Stimulated activated CD4-positive, alpha-beta T cell treated with anti-CD3 and anti-CD28 coated beads, Interleukin-15, amount 100 ng/mL, for 1 hour (primary cell): ENCODE results near the gene PLXNA4.

Experiments
- DNase-seq, 2 donors: peaks; one replicate each; pipeline ENCODE4 v3.0.0-alpha.2; 2020; ENCODE audit warnings: low read depth in 1 of 2, low spot score in 1 of 2

The PLXNA4 gene

DNA sequence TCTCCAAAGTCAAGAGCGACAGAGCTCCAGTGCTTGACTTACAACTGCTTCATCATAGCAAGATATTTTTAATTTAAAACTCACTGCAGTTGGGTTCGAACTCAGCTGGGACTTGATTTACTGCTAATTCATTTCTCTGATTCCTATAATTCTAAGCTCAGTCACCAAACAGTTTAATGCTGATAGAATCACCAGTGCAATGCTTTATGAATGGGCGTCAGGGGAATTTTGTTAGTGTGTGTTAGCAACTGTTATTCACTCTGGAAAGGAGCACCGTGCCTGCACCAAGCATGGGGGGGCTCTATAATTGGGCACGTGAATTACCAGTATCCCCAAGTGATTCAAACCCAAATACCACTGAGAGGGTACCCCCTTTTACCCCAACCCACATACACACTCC, 10.4 kb downstream of the PLXNA4 start:
- DNase-seq, result no peak

DNA sequence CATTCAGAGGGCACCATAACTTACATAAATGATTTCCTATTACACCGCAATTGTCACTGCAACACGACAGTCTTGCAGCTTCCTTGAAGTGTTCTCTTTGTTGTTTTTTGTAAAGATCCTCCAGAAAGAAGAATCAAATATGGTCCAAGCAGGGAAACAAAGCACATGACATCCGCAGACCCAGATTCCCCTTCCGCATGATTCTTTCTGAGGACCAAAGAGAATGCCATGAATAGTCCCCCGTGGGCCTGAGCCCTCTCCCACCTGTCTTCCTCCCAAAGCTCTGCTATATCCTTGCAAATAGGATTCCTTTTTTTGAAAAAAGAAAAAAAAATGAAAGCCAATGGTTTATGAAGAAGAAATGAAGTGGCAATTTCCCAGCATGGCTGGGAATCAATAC, 10.8 kb downstream of the PLXNA4 start:
- DNase-seq, result no peak

DNA sequence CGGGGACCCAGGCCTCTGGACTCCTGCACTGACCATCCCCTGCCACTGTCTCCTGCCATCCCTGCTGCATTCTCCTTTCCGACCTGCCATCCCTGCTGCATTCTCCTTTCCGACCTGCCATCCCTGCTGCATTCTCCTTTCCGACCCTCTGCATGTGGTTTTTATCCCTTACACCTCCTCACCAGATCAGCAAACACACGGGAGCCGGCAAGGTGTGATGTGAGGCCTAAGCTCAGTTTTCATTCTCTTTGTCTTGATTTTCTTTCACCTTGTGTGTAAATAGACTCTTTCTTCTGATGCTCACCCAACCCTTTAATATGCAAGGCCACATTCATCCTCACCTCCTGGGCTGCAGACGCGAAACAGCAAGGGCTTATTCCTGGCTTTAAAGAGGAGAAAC, 11.4 kb downstream of the PLXNA4 start:
- no peak for DNase-seq

DNA sequence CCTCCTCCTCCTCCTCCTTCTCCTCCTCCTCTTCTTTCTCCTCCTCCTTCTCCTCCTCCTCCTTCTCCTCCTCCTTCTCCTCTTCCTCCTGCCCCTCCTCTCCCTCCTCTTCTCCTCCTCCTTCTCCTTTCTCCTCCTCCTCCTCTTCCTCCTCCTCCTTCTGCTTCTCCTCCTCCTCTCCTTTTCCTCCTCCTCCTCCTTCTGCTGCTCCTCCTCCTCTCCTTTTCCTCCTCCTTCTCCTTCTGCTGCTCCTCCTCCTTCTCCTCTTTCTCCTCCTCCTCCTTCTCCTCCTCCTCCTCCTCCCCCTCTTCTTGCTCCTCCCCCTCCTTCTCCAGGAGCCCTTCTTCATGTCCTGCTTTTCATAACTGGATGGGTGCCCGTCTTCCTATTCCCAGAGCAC, 12.2 kb downstream of the PLXNA4 start:
- no peak for DNase-seq

DNA sequence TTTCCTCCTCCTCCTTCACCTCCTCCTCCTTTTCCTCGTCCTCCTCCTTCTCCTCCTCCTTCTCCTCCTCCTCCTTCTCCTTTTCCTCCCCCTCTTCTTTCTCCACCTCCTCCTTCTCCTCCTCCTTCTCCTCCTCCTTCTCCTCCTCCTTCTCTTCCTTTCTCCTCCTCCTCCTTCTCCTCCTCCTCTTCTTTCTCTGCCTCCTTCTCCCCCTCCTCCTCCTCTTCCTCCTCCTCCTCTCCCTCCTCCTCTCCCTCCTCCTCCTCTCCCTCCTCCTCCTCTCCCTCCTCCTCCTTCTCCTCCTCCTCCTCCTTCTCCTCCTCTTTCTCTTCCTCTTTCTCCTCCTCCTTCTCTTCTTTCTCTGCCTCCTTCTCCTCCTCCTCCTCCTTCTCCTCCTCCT, 13.6 kb downstream of the PLXNA4 start:
- no peak for DNase-seq

DNA sequence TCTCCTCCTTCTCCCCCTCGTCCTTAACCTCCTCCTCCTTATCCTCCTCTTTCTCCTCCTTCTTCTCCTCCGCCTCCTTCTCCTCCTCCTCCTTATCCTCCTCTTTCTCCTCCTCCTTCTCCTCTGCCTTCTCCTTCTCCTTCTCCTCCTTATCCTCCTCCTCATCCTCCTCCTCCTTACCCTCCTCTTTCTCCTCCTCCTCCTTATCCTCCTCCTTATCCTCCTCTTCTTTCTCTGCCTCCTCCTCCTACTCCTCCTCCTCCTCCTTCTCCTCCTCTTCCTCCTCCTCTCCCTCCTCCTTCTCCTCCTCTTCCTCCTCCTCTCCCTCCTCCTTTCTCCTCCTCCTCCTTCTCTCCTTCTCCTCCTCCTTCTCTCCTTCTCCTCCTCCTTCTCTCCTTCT, 14.5 kb downstream of the PLXNA4 start:
- DNase-seq, result no peak

DNA sequence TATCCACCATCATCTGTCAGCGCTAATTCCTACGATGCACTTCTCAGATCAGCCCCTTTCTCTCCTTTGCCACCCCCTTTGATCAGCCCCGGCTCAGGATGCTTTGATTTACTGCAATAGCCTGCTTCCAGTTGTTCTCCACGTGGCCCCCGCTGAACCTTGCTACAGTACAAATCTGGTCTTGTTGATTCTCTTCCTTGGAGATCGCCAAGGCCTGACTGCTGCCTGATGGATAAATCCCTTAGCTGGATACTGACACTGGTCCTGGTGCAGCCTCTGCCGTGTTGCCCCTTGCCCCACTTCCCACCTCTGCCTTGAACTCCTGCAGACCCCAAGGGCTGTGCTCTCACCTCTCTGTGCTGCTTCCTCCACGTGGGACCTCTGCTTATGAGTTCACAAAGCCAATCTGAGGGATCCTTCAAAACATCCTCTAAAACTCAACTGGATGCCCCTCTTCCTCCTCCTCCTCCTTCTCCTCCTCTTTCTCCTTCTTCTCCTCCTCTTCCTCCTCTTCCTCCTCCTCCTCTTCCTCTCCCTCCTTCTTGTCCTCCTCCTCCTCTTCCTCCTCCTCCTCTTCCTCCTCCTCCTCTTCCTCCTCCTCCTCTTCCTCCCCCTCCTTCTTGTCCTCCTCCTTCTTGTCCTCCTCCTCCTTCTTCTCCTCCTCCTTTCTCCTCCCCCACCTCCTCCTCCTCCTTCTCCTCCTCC, 15.3 kb downstream of the PLXNA4 start:
- no peak for DNase-seq

DNA sequence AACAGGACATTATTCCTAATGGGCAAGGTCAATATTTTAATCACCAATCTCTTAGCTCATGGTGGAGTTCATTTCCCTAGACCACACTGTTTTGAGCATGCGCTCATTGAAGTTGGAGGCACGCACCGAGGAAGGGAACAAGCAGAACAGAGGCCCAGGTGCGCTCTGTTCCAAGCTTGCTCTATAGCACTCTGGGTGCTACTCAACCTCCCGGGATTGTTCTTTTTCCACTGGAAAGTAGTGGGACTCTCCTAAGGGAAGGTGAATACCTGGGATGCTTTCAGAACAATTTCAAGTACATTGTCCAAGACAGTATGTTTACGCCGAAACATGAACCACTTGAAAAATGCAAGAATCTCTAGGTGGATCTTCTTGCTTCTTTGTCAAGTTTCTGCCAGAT, 16.2 kb downstream of the PLXNA4 start:
- no peak for DNase-seq

DNA sequence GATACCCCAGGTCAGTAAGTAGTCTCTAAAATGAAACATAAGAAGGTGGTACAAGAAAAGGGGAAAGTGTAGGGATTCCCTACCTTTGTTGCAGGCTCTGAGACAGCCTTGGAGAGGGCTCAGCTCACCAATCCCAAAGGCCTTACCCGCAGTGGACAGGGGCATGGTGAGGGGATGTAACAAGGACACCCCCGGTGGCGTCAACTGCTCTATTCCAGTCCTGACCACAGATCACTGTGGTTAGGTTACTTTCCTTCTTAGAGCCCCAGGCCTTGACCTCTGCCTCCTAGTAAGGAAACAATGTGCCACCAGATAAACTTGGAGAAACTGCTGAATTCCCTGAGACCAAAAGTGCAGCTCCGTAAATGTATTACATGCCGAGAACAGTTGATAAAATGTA, 17.5 kb downstream of the PLXNA4 start:
- DNase-seq, result no peak

DNA sequence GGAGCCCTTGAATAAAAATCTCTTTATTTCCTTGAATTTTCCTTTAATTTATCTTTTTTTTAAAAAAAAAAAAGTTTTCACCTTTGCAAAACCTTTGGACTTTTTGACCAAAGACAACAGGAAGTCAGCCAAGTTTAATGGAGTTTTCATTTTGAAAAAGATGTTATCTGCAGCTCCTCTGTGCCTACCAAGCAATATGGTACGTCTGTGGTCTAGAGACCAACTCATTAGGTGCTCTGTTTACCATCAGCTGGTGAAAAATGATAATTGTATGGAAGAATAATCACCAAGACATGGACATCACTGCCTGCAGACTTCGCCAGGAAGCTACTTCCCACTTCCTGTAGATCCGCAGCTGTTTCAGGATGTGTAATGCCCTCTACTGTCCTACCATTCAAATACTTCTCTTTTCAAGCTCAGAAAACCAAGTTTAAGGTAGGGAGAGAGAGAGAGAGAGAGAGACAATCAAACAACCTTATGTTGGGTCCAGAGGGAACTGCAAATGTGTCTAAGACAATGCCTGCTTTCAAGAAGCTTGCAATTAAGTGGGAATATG, 18.7 kb downstream of the PLXNA4 start:
- no peak for DNase-seq

DNA sequence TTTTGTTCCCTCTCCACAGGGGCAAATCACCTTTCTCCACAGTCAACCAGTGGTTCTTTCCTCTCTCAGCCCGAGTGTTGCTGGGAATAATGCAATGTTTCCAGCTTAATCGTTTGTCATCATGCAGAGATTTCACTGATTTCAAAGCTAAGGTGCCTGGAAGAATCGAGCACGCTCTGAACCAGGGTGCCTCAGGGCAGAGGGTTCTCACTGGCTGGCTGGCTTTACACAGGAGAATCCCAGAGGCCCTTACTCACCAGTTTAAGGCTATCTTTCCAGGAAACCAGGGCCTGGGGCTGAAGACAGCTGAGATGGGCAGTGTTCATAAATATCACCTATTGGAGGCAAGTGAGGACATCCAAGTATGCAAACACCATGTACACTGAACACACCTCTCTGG, 21.8 kb downstream of the PLXNA4 start:
- no peak for DNase-seq

DNA sequence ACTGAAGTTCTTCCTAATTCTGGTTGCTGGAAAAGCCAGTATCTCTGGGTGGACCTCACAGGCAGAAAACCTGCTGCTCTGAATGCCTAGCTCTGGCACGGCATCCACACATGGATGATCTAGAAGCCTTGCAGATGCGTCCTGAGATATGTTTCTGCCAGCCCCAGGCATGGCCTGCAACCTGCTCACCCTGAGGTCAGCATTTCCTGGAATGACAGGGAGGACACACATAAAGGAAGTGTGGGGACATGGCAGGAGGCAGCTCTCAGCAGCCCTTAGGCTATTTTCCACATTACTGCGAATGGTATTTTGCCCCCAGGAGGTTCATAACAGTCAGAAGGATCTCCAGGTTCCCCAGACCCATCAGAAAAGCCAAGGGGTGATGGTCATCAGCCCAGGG, 23.2 kb downstream of the PLXNA4 start:
- DNase-seq, result no peak

DNA sequence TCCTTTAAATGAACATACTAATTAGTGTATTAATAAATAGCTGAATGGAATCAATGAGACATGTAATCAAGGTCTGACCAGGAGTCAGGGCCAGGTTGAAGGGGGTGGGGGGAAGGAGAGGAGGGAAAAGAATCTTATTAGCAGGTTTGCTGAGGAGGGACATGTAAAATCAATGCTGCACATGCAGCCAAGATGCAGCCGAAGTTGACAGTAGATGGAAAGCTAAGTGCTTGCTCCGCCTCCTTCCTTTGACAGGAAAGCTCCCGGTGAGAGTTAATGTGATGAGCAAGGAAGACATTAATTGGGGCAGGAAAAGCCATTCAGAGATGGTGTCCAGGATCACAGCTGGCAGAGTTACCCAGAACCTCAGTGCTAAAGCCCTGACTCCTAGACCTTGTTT, 24.4 kb downstream of the PLXNA4 start:
- no peak for DNase-seq

DNA sequence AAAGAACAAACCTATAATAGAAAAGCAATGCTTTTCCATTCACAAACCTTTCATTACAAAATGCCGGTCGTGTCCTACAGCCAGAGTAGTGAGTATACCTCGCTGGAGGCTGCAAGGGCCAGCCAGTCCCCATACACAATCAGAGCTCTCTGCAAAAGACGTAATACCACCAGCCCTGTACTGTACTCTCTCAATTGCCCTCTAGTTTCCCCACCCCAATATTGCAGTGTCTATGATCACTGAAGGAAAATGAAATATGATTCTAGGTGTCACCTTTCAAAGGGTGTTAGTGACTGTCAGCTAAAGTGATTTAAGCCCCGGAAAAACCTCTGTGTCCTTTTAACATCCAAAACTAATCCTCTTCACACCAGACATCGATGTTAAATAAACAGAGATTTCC, 24.8 kb downstream of the PLXNA4 start:
- DNase-seq, result no peak

DNA sequence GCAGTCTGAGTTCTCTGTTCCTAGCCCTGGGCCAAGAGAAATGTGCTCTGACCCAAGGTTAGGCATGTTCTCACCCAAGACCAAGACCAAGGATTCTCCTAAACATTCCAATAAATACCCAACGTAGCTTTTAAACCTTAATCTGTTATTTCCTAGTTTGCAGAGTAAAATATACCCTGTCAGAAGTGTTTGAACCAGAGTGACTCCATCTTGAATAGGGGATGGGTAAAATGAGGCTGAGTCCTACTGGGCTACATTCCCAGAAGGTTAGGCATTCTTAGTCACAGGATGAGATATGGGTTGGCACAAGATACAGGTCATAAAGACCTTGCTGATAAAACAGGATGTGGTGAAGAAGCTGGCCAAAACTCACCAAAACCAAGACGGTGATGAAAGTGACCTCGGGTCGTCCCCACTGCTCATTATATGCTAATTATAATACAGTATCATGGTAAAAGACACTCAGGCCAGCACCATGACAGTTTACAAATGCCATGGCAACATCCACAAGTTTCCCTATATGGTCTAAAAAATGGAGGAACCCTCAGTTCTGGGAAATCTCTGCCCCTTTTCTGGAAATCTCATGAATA, 27.7 kb downstream of the PLXNA4 start:
- no peak for DNase-seq

DNA sequence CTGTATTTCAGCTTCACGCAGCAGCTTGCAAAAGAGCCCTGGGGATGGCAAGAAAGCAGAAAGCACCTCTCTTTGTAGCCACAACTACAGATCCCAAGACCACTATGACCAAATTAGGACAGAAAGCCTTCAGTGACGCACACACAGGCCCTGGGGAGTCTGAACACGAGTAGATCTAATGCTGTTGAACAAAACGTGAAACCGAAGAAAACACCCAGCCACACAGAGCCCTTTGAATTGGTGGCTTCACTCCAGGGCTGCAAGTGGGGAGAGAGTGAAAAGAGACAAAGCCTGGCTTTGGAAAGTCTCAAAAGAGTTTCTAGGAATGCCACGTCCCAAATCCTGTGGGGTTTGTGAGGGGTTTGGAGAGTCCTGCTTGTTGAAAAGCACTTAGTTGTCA, 28.4 kb downstream of the PLXNA4 start:
- no peak for DNase-seq

DNA sequence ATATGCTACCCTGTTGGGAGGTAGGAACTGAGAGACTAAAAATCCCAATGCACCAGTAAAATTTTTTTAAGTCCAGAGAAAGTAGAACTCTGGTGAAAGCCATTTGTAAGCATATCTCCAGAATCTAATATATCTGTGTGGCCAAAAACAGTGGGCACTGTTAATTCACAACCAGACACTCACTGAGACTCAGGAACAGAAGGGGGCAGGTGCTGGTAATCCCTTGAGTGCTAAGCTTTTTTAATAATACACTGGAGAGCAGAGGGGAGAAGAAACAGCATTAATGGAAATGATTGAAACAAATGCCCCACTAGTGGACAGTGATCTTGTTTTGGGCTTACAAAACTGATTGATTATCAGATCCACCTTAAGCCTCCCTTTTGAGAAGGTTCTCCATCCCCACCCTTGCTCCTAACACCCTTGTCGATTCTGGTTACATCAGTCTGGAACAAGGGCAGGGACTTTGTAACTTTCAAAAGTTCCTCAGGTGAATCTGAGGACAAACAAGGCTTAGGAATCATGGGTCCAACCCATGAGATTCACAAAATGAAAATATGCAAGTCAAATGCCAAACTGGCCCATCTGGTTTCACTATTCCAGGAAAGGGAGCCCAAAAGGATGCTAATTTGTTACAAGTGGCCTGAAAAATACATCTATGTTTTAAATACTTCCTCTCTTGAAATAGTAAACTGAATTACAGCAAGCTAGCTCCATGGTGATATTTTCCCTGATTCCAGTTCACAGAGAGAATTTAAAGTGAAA, 29.7 kb downstream of the PLXNA4 start:
- DNase-seq, result no peak

DNA sequence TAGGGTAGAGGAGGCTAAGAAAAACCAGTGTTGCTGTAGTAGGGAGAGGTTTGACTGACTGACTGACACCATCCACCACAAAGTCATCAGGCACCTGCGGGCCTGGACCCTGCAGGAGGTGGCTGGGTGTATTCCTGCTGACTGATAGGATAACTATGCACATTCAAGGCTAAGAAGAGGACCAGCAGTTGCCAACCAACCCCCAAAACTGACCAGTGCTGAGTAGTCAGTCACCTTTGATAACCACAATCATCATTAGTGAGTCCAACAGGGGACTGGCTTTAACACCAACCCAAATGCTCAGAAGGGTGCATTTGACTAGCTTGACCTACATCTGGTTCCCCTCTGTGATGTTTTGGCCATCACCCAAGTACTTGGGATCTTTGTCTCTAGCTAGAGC, 30.5 kb downstream of the PLXNA4 start:
- no peak for DNase-seq

DNA sequence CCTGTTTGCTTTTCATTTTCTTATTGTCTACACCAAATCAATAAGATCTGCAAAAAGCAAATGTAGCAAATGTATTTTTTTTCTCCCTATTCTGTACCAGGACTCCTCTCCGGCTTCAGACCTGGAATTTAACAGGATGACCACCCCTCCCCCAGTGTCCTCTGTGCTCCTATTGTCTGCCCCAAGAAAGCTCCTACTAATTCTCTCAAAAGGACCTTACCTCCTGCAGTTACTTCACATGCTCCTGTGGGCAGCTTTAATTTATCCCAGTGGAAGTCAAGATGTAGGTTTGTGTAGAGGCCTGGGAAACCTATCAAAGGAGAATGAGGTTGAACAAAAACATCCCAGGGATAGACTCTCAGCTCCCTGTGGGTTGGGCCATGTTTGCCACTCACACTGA, 31.3 kb downstream of the PLXNA4 start:
- DNase-seq, result no peak

DNA sequence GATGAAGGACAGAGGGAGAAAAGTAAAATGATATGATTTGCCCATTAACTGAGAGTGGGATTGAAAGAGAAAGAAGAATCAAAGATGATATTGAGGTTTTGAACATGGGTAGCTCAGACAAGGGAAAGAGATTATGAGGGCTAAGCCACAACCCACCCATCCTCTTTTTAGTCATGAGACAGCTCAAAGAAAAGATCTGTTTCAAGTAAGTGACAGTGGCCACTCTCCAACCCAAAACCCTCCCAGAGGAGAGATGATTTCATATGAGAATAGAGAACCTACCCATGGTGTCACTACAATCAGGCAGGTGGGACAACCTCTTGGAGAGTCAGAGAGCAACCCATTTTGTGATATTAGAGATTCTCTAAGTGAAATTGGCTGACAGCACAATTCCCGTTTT, 32.2 kb downstream of the PLXNA4 start:
- no peak for DNase-seq

DNA sequence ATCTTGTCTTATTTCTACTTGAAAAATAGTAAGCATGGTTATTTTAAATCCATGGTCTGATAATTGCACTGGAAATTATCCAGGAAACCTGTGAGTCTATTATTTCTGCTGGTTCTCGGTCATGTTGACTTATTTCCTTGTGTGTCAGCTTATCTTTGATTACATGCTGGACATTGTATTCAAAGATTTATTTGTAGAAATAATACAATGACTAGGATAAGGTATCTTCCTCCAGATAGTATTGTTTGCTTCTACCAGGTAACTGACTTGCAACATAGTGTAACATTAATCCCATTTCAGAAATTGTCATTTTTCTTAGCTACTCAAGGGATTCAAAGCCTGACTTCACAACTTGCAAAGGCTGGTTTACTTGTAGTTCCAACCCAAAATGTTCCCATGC, 33.4 kb downstream of the PLXNA4 start:
- no peak for DNase-seq

DNA sequence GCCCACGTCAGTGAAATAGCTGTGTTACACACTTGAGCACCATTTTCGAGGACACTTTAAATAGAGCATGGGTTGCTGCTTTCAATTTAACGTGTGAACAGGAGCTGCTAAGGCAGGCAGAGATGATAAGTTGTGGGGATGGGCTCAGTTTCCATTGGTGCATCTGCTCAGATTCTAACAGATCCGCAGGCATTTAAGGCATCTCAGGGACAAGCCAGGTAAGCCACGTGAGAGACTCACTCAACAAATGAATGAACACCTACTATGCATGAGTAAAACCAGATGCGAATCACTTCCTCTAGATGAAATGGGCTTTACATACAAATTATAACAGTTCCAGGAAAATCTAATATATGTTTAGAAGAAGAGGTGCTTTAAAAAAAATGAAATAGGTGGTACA, 34.6 kb downstream of the PLXNA4 start:
- DNase-seq, result no peak
